Measurements from ENCODE around the gene MZB1. TPM values are rescaled to one million over a fixed set of nuclear protein-coding genes. Genes with fewer than 3 reads are reported as not detected.

The MZB1 gene
- total and polyA plus RNA-seq, 2 of the 13 experiments (the other 11 are each of a cell fraction or from before 2014, with no cell fraction given), result 0.31 to 0.40 TPM

GRCh38 chr5:139413963-139414362 lies 24.2 kb upstream of the MZB1 start:
- no peak for FAIRE-seq
- BruUV-seq (replicated peaks), result no TSS peak
- ChIA-PET POLR2A (no interaction called here), CTCF (ENCODE audit: low intra/inter-chr PET ratio, low total read pairs) (no interaction called here)
- H3K4me2 ChIP-seq (ENCODE audit: low read depth, low read length), result no peak overlapping the region
- ATAC-seq, result no peak
- no peaks in the 10 kb centered on the region for H4K20me1 ChIP-seq (ENCODE audit: insufficient read depth, low read length)
- no peak overlapping the region for H3K4me3 ChIP-seq (replicated peaks in 1 of 3; ENCODE audit: insufficient read depth in 1 of 3, low read depth in 2 of 3, low read length in 3 of 3)
- no peak for TF ChIP-seq CREB3 (CRISPR knock-in tag; IDR thresholded peaks at IDR 0.05)
- no peak for TF ChIP-seq ELF4 (CRISPR knock-in tag; IDR thresholded peaks at IDR 0.05; ENCODE audit: borderline replicate concordance)
- no peak for TF ChIP-seq FOXK1 (CRISPR knock-in tag; IDR thresholded peaks at IDR 0.05; ENCODE audit: borderline replicate concordance, low read depth)
- no peak for TF ChIP-seq ZNF550 (CRISPR knock-in tag; IDR thresholded peaks at IDR 0.05; ENCODE audit: borderline replicate concordance)
- TF ChIP-seq STAT6 (CRISPR knock-in tag; IDR thresholded peaks at IDR 0.05; ENCODE audit: borderline replicate concordance), result no peak
- no peak for TF ChIP-seq HNRNPH1 (optimal IDR thresholded peaks at IDR 0.05; ENCODE audit: low read depth, low read length)
- no peaks in the 10 kb centered on the region for H3K36me3 ChIP-seq (replicated peaks in 1 of 2; ENCODE audit: control insufficient read depth in 1 of 2, insufficient read depth in 2 of 2, low read length in 2 of 2)
- no peaks in the 10 kb centered on the region for H3K9me3 ChIP-seq (ENCODE audit: low read length)
- in situ Hi-C loops (cut with HindIII; ENCODE audit: extremely low pct_ligation_motif_present, low pct_unique_long_range_greater_than_20kb), result no loop called here
- H3K79me2 ChIP-seq (ENCODE audit: insufficient read depth, low read length), result no peaks in the 10 kb centered on the region
- WGBS (ENCODE audit: low lambda C conversion rate), result 93% methylated on average over 6 of the region's 6 CpGs
- H3K27me3 ChIP-seq (ENCODE audit: control insufficient read depth in 1 of 2, insufficient read depth in 2 of 2, low read length in 2 of 2), result no peaks in the 10 kb centered on the region
- no peak for DNase-seq (ENCODE audit: low spot score)
- peaks cover 31% of the 10 kb centered on the region for H3K4me1 ChIP-seq (ENCODE audit: insufficient read depth, low read length)
- H3K27ac ChIP-seq (ENCODE audit: extremely low read length, insufficient read depth, low read length), result no peak overlapping the region
- intact Hi-C loops (cut with micrococcal nuclease; ENCODE audit: unreplicated experiment), result no loop called here
- H2AFZ ChIP-seq (ENCODE audit: low read length), result no peak overlapping the region
- no peak overlapping the region for H3K9ac ChIP-seq (ENCODE audit: insufficient read depth, low read depth, low read length)
